GM18909 (cell line): ENCODE data around the gene ARX.

Experiments used
- ATAC-seq: cut with Tn5 transposase; IDR thresholded peaks from one replicate; pipeline ENCODE4 v1.9.1; 2021; ENCODE audit warnings: mild to moderate bottlenecking; ENCODE audit not compliant: unreplicated experiment, poor library complexity

Gene ARX

DNA sequence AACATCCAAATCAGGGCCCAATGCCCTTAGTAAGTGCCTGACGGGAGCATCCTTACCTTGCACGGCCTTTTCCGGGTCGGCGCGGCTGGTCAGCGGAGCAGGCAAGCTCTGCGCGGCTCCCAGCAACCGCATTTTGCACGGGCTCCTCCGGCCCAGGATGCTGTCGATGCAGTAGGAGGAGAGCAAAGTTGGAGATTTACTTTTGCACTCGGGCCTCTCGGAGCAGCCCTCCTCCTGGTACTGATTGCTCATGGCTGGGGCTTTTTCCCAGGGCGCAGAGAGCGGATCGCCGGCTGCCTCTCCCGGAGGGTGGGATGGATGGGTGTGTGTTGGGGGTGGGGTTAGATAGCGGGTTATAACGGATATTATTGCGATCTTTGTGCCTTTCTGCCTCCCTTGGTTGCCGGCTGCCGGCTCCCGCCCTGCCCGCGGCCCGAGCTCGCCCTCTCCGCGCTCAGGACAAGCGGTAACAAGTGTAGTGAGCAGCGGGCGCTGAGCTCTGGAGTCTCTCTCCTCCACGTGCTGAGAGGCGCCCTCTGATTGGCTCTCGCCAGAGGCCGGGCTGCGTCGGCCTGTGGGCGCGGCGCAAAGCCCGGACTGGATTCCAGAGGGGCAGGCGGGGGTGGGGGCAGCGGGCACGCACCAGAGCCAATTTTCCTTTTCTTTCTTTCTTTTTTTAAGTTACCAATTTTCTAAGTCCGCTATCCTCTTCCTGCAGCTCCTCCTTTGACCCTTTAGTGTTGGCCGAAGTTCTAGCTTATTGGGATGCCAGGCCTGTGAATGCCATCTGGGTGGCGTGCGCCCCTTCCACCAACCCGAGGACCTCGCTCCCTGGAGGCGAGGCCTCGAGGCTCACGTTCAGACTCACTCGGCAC lies at the start of gene ARX:
Gene ARX, minus strand, starts transcription at position 480 of the 875 bp plus-strand sequence. Its CDS starts 228 bp downstream, at position 252.
- ATAC-seq: no peak

GRCh38 chrX:25059273-25059672 lies 43.5 kb upstream of the ARX start:
- ATAC-seq: no peak

DNA sequence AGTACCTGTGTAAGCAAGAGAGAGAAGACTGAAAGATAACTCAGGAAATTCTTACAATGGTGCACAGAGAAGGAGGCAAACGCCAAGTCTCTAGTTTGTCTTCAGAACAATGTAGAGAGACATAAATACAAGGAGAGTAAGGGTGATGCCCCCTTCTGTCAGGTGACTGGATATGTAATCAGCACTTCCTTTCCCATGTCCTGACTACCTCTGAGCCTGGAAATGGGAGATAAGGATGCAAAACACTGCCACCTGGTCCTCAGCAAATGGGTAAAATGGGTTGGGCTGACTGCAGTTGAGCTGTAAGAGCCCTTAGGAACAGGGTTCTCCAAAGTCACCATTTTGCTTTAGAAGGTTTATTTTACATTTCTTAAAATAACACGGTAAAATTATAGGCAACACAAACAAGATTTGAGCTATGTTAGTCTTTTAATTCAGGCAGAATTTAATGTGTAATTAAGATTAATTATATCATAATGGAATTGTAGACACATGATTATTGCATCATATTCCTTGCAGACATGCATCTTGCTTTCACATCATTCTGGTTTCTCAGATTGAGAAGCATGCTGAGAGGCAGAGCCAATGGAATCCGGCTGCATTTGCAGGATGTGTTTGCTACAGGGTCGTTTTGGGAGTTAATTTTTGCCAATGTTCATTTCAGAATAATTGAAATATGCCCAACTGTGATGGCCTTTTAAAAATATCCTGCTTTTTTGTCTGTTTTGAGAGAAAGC lies 37.2 kb upstream of the ARX start:
- no peak for ATAC-seq

DNA sequence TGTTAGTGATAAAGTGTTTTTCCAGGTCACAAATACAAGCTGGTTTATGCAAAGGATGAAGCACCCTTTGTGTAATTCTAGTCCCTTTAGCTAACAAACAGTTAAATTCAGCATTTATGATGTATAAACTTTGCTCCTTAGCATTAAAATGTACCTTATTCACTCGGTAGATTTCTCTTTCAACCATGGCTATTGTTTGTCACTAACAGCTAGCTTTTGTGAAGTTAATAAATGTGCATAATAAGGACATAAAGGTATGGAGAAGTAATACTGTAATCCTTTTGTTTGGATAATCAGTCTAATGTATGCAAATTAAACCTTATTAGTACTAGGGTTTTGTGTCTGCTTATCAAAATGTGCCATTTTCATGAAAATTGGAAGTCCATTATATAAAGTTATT lies 34.2 kb upstream of the ARX start:
- no peak for ATAC-seq

GRCh38 chrX:25049357-25049756 lies 33.6 kb upstream of the ARX start:
- ATAC-seq: no peak

- no peak for ATAC-seq
These were observed 32.4 kb upstream of the ARX start for GRCh38 chrX:25048178-25048577.

GRCh38 chrX:25043192-25043591 lies 27.4 kb upstream of the ARX start:
- ATAC-seq: no peak

GRCh38 chrX:25039036-25039435 lies 23.3 kb upstream of the ARX start:
- ATAC-seq: no peak

GRCh38 chrX:25034889-25035288 lies 19.1 kb upstream of the ARX start:
- no peak for ATAC-seq

DNA sequence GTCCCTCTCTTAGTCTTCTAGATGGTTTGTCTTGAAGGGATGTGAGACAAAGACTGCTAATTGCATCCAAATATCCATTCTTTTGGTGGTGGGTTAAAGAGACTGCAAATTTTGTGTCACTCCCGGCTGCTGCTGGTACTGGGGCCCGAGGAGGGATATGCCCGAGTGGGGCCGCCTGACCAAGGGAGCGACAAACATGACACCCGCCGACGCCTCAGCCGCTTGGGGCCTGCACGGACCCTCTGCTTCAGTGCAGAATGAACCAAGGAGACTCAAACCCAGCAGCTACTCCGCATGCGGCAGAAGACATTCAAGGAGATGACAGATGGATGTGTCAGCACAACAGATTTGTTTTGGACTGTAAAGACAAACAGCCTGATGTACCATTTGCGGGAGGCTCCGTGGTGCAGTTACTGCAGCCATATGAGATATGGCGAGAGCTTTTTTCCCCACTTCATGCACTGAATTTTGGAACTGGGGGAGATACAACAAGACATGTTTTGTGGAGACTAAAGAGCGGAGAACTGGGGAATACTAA lies 13.6 kb upstream of the ARX start:
- no peak for ATAC-seq

DNA sequence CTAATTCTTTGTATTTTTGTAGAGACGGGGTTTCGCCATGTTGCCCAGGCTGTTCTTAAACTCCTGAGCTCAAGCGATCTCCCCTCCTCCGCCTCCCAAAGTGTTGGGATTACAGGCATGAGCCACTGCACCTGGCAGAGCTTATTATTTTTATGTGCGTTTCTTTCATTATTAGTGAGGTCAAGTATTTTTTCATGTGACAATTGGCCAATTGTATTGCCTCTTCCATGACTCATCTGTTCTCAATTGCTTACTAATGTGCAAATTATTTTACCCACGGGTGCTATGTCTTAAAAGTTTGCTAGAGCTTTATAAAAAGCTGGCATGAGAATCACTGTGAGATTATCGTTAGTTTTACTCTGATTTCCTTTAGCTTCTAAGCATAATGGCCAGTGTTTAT lies 13.0 kb upstream of the ARX start:
- ATAC-seq: no peak

DNA sequence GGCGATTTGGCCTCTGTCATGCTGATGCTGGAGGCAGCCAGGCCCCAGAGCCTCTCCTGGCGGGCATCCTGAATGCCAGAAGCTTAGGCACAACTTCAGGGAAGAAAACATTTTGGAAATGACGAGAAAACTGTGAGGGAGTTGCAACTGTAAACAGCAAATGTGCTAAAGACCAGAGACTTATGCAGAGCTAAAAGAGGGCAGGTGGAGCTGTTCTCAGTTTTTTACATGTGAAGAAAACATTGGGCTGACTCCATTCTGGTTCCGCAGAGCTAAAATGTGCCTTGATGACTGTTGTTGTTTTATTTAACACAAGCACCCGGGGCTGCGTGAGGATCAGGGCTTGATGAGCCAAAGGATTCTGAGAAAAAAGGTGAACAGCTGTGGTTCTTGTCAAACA lies 10.8 kb upstream of the ARX start:
- no peak for ATAC-seq

GRCh38 chrX:25025615-25026014 lies 9.8 kb upstream of the ARX start:
- no peak for ATAC-seq

DNA sequence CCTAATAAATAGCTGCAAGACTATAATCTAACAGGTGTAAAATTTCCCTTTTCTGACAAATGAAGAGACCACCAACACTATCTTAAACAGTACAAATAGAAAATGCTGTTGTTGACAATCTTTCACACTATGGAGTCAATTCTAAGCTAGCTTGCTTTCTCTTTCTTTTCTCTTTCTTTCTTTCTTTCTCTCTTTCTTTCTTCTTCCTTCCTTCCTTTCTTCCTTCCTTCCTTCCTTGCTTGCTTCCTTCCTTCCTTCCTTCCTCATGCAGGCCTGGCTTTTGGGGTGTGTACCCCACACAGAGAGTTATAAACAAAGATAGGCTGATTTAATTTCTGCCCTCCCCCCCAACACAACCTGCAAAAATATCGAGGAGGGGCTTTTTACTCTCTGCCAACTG lies 8.1 kb upstream of the ARX start:
- no peak for ATAC-seq

- no peak for ATAC-seq
These were observed 6.9 kb upstream of the ARX start for GRCh38 chrX:25022499-25023325.

- peak; percentile 55 for ATAC-seq
These were observed 5.2 kb upstream of the ARX start for GRCh38 chrX:25020905-25021449.

DNA sequence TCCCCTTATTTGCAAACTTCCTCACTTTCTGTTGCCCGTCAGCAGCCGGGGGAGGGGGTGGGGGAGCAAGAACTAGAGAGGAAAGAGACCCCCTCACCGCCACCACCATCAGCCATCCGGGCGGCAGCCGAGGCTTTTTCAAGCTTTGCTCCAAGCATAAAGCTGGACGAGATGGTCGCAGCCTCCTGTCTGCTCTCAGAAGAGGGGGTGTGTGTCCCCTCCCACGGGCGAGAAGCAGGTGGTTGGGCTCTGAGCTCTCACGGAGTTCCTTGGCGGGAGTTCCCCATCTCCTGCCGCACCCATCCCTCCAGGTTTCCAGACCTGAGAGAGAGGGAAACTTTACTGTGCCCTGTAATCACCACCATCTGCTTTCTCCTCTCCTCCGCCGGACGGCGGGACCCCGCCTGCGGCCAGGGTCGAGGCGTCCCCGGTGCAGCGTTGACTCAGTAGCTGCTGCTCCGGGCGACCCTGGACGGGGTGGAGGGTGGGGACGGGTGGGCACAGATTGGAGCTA lies 4.7 kb upstream of the ARX start:
- ATAC-seq: peak; percentile 19

DNA sequence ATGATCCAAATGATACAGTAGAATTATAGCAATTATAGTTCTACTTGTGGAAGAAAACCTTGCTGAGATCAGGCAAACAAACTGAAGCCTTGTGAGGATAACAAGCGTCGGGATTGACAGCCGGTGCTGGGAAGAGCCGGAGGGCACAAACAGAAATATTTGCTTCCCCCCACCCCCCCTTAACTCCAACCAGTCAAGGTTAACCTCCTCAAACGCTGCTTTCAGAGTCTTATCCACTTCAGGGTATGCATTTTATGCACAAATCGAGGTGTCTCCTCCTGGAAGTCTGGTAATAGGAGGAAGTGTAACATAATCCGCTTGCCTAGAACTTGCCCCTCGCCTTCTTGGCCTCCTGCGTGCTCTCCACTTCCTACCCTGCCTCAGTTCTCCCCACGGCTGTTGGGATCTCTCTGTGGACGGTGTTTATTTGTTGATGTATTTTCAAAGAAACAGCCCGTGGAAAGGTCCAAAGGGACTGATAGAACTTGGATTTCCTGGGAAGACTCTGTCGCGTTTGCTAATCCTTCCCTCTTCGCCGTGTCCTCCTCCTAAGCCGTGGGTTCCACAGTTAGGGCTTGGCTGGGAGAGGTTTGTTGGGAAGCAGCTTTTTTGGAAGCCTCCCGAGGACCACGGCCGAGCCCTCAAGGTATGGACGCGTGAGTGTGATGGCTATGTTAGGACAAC lies 4.1 kb upstream of the ARX start:
- ATAC-seq: no peak

GRCh38 chrX:25018682-25019081 lies 2.9 kb upstream of the ARX start:
- ATAC-seq: no peak
